Neural cell (in vitro differentiated cells): ENCODE data around the gene PRADC1.

Source experiments
- CTCF ChIP-seq: fragments of 450-650 bp; IDR thresholded peaks from 2 replicates; pipeline ENCODE4 v1.5.1; 2014; ENCODE audit warnings: antibody characterized with exemption, mild to moderate bottlenecking, moderate library complexity; ENCODE audit not compliant: poor library complexity, severe bottlenecking
- EP300 ChIP-seq: fragments of 450-650 bp; conservative IDR thresholded peaks from 2 replicates; pipeline ENCODE4 v1.6.1; 2014; ENCODE audit warnings: antibody characterized with exemption, mild to moderate bottlenecking, moderate library complexity; ENCODE audit not compliant: poor library complexity, severe bottlenecking
- EZH2 ChIP-seq: fragments of 200-600, 300-800 bp; shearing (Covaris generic), sonication (generic); IDR thresholded peaks from 2 replicates; pipeline ENCODE4 v1.6.1; 2014; ENCODE audit warnings: antibody characterized with exemption, low read length, borderline replicate concordance, mild to moderate bottlenecking; ENCODE audit not compliant: insufficient read depth, poor library complexity, severe bottlenecking
- SMC3 ChIP-seq: fragments of 450-650 bp; conservative IDR thresholded peaks from 2 replicates; pipeline ENCODE4 v1.6.1; 2014; ENCODE audit warnings: antibody characterized with exemption, mild to moderate bottlenecking, moderate library complexity; ENCODE audit not compliant: poor library complexity
- TAF1 ChIP-seq: IDR thresholded peaks from 2 replicates; pipeline ENCODE4 v1.6.1; 2012; ENCODE audit warnings: low read depth

- TF ChIP-seq CTCF (no peak), EP300 (no peak), TAF1 (no peak), EZH2 (no peak), SMC3 (no peak)
Measured at GRCh38 chr2:73238976-73239375, 5.9 kb upstream of the PRADC1 start.
